ENCODE data around the gene TBC1D23. TPM values are rescaled to one million over a fixed set of nuclear protein-coding genes. Genes with fewer than 3 reads are reported as not detected.
"Not testable (repeated sequence)": the region's sequence is repeated elsewhere in the genome, so short reads cannot be mapped to it uniquely, and the experiment has no call there.

TBC1D23 gene
- total RNA-seq, 1 donor from 2014 or later: 45.9 TPM

GRCh38 chr3:100317912-100318311, 57.1 kb downstream of the TBC1D23 start:
- Histone ChIP-seq H3K4me3 (ENCODE audit: low read length in 3 of 3) (no peak overlapping the region), H3K36me3 (ENCODE audit: control insufficient read depth in 3 of 3, insufficient read depth in 3 of 3, low read length in 3 of 3) (peaks cover 0 to 27% (median 24%) of the 10 kb centered on the region in 3 donors), H3K4me1 (ENCODE audit: control insufficient read depth in 3 of 3, insufficient read depth in 3 of 3, low read length in 3 of 3) (no peaks in the 10 kb centered on the region), H3K27ac (ENCODE audit: low read depth, low read length) (no peak overlapping the region), H3K27me3 (ENCODE audit: control insufficient read depth in 3 of 3, insufficient read depth in 3 of 3, low read length in 3 of 3) (no peaks in the 10 kb centered on the region), H3K9me3 (ENCODE audit: control insufficient read depth in 3 of 3, low read length in 3 of 3) (no peaks in the 10 kb centered on the region), H3K9ac (ENCODE audit: low read depth in 1 of 3, low read length in 3 of 3) (no peak overlapping the region)

- Histone ChIP-seq H3K27ac (ENCODE audit: low read depth, low read length) (no peak overlapping the region), H3K9me3 (ENCODE audit: control insufficient read depth in 3 of 3, low read length in 3 of 3) (no peaks in the 10 kb centered on the region), H3K4me1 (ENCODE audit: control insufficient read depth in 3 of 3, insufficient read depth in 3 of 3, low read length in 3 of 3) (no peaks in the 10 kb centered on the region), H3K27me3 (ENCODE audit: control insufficient read depth in 3 of 3, insufficient read depth in 3 of 3, low read length in 3 of 3) (no peaks in the 10 kb centered on the region), H3K36me3 (ENCODE audit: control insufficient read depth in 3 of 3, insufficient read depth in 3 of 3, low read length in 3 of 3) (peaks cover 0 to 28% (median 23%) of the 10 kb centered on the region in 3 donors), H3K9ac (ENCODE audit: low read depth in 1 of 3, low read length in 3 of 3) (no peak overlapping the region), H3K4me3 (ENCODE audit: low read length in 3 of 3) (no peak overlapping the region)
Measured at GRCh38 chr3:100319951-100320350, 59.2 kb downstream of the TBC1D23 start.

GRCh38 chr3:100324044-100324443, 63.3 kb downstream of the TBC1D23 start:
- Histone ChIP-seq H3K36me3 (ENCODE audit: control insufficient read depth in 3 of 3, insufficient read depth in 3 of 3, low read length in 3 of 3) (peaks cover 0 to 32% (median 21%) of the 10 kb centered on the region in 3 donors), H3K9me3 (ENCODE audit: control insufficient read depth in 3 of 3, low read length in 3 of 3) (no peaks in the 10 kb centered on the region), H3K4me3 (ENCODE audit: low read length in 3 of 3) (no peak overlapping the region), H3K9ac (ENCODE audit: low read depth in 1 of 3, low read length in 3 of 3) (no peak overlapping the region), H3K27ac (ENCODE audit: low read depth, low read length) (no peak overlapping the region), H3K27me3 (ENCODE audit: control insufficient read depth in 3 of 3, insufficient read depth in 3 of 3, low read length in 3 of 3) (no peaks in the 10 kb centered on the region), H3K4me1 (ENCODE audit: control insufficient read depth in 3 of 3, insufficient read depth in 3 of 3, low read length in 3 of 3) (no peaks in the 10 kb centered on the region)

- Histone ChIP-seq H3K4me1 (ENCODE audit: control insufficient read depth in 3 of 3, insufficient read depth in 3 of 3, low read length in 3 of 3) (no peaks in the 10 kb centered on the region), H3K36me3 (ENCODE audit: control insufficient read depth in 3 of 3, insufficient read depth in 3 of 3, low read length in 3 of 3) (peaks cover 0 to 23% (median 12%) of the 10 kb centered on the region in 3 donors), H3K27me3 (ENCODE audit: control insufficient read depth in 3 of 3, insufficient read depth in 3 of 3, low read length in 3 of 3) (no peaks in the 10 kb centered on the region), H3K9me3 (ENCODE audit: control insufficient read depth in 3 of 3, low read length in 3 of 3) (no peaks in the 10 kb centered on the region), H3K4me3 (ENCODE audit: low read length in 3 of 3) (no peak overlapping the region), H3K27ac (ENCODE audit: low read depth, low read length) (no peak overlapping the region), H3K9ac (ENCODE audit: low read depth in 1 of 3, low read length in 3 of 3) (no peak overlapping the region)
Measured at GRCh38 chr3:100325827-100326226, 65.0 kb downstream of the TBC1D23 start.

GRCh38 chr3:100327377-100327776, 66.6 kb downstream of the TBC1D23 start:
- not testable (repeated sequence) for H3K4me3 ChIP-seq (ENCODE audit: low read length in 3 of 3); H3K9me3 ChIP-seq (ENCODE audit: control insufficient read depth in 3 of 3, low read length in 3 of 3); H3K4me1 ChIP-seq (ENCODE audit: control insufficient read depth in 3 of 3, insufficient read depth in 3 of 3, low read length in 3 of 3); H3K27me3 ChIP-seq (ENCODE audit: control insufficient read depth in 3 of 3, insufficient read depth in 3 of 3, low read length in 3 of 3); H3K9ac ChIP-seq (ENCODE audit: low read depth in 1 of 3, low read length in 3 of 3); H3K27ac ChIP-seq (ENCODE audit: low read depth, low read length)
- H3K36me3 ChIP-seq (ENCODE audit: control insufficient read depth in 3 of 3, insufficient read depth in 3 of 3, low read length in 3 of 3): peaks cover 0 to 19% (median 6%) of the 10 kb centered on the region in 3 donors

GRCh38 chr3:100329800-100330489, 69.2 kb downstream of the TBC1D23 start:
- no peak overlapping the region for H3K9ac ChIP-seq (ENCODE audit: low read depth in 1 of 3, low read length in 3 of 3)
- no peaks in the 10 kb centered on the region for H3K27me3 ChIP-seq (ENCODE audit: control insufficient read depth in 3 of 3, insufficient read depth in 3 of 3, low read length in 3 of 3)
- no peak overlapping the region for H3K27ac ChIP-seq (ENCODE audit: low read depth, low read length)
- no peak overlapping the region for H3K4me3 ChIP-seq (ENCODE audit: low read length in 3 of 3)
- peaks cover under 1 to 6% (median 4%) of the 10 kb centered on the region in 3 donors for H3K4me1 ChIP-seq (ENCODE audit: control insufficient read depth in 3 of 3, insufficient read depth in 3 of 3, low read length in 3 of 3)
- H3K36me3 ChIP-seq (ENCODE audit: control insufficient read depth in 3 of 3, insufficient read depth in 3 of 3, low read length in 3 of 3): peaks cover 0 to 15% (median 6%) of the 10 kb centered on the region in 3 donors
- H3K9me3 ChIP-seq (ENCODE audit: control insufficient read depth in 3 of 3, low read length in 3 of 3): no peaks in the 10 kb centered on the region

GRCh38 chr3:100330651-100331050, 69.9 kb downstream of the TBC1D23 start:
- H3K27me3 ChIP-seq (ENCODE audit: control insufficient read depth in 3 of 3, insufficient read depth in 3 of 3, low read length in 3 of 3): no peaks in the 10 kb centered on the region
- no peaks in the 10 kb centered on the region for H3K9me3 ChIP-seq (ENCODE audit: control insufficient read depth in 3 of 3, low read length in 3 of 3)
- H3K9ac ChIP-seq (ENCODE audit: low read depth in 1 of 3, low read length in 3 of 3): no peak overlapping the region
- H3K36me3 ChIP-seq (ENCODE audit: control insufficient read depth in 3 of 3, insufficient read depth in 3 of 3, low read length in 3 of 3): peaks cover 0 to 9% (median 3%) of the 10 kb centered on the region in 3 donors
- H3K4me1 ChIP-seq (ENCODE audit: control insufficient read depth in 3 of 3, insufficient read depth in 3 of 3, low read length in 3 of 3): peaks cover 5 to 10% (median 7%) of the 10 kb centered on the region in 3 donors
- no peak overlapping the region for H3K4me3 ChIP-seq (ENCODE audit: low read length in 3 of 3)
- H3K27ac ChIP-seq (ENCODE audit: low read depth, low read length): no peak overlapping the region

GRCh38 chr3:100331660-100332059, 70.9 kb downstream of the TBC1D23 start:
- Histone ChIP-seq H3K27me3 (ENCODE audit: control insufficient read depth in 3 of 3, insufficient read depth in 3 of 3, low read length in 3 of 3) (no peaks in the 10 kb centered on the region), H3K4me3 (ENCODE audit: low read length in 3 of 3) (no peak overlapping the region), H3K9ac (ENCODE audit: low read depth in 1 of 3, low read length in 3 of 3) (no peak overlapping the region), H3K4me1 (ENCODE audit: control insufficient read depth in 3 of 3, insufficient read depth in 3 of 3, low read length in 3 of 3) (peaks cover 5 to 13% (median 7%) of the 10 kb centered on the region in 3 donors), H3K9me3 (ENCODE audit: control insufficient read depth in 3 of 3, low read length in 3 of 3) (no peaks in the 10 kb centered on the region), H3K36me3 (ENCODE audit: control insufficient read depth in 3 of 3, insufficient read depth in 3 of 3, low read length in 3 of 3) (peaks cover 0 to 5% (median 0%) of the 10 kb centered on the region in 3 donors), H3K27ac (ENCODE audit: low read depth, low read length) (no peak overlapping the region)

GRCh38 chr3:100333051-100333450, 72.3 kb downstream of the TBC1D23 start:
- H3K36me3 ChIP-seq (ENCODE audit: control insufficient read depth in 3 of 3, insufficient read depth in 3 of 3, low read length in 3 of 3): no peaks in the 10 kb centered on the region
- no peaks in the 10 kb centered on the region for H3K27me3 ChIP-seq (ENCODE audit: control insufficient read depth in 3 of 3, insufficient read depth in 3 of 3, low read length in 3 of 3)
- H3K9ac ChIP-seq (ENCODE audit: low read depth in 1 of 3, low read length in 3 of 3): no peak overlapping the region
- peaks cover 5 to 13% (median 7%) of the 10 kb centered on the region in 3 donors for H3K4me1 ChIP-seq (ENCODE audit: control insufficient read depth in 3 of 3, insufficient read depth in 3 of 3, low read length in 3 of 3)
- H3K9me3 ChIP-seq (ENCODE audit: control insufficient read depth in 3 of 3, low read length in 3 of 3): no peaks in the 10 kb centered on the region
- no peak overlapping the region for H3K27ac ChIP-seq (ENCODE audit: low read depth, low read length)
- no peak overlapping the region for H3K4me3 ChIP-seq (ENCODE audit: low read length in 3 of 3)

GRCh38 chr3:100333970-100334487, 73.2 kb downstream of the TBC1D23 start:
- peaks cover 5 to 13% (median 7%) of the 10 kb centered on the region in 3 donors for H3K4me1 ChIP-seq (ENCODE audit: control insufficient read depth in 3 of 3, insufficient read depth in 3 of 3, low read length in 3 of 3)
- H3K9ac ChIP-seq (ENCODE audit: low read depth in 1 of 3, low read length in 3 of 3): peak overlapping the region; percentile 78 to 94 (median 84)
- H3K9me3 ChIP-seq (ENCODE audit: control insufficient read depth in 3 of 3, low read length in 3 of 3): no peaks in the 10 kb centered on the region
- H3K27ac ChIP-seq (ENCODE audit: low read depth, low read length): peak overlapping the region; percentile 81
- peak overlapping the region; percentile 84 to 89 (median 89) for H3K4me3 ChIP-seq (ENCODE audit: low read length in 3 of 3)
- H3K27me3 ChIP-seq (ENCODE audit: control insufficient read depth in 3 of 3, insufficient read depth in 3 of 3, low read length in 3 of 3): no peaks in the 10 kb centered on the region
- H3K36me3 ChIP-seq (ENCODE audit: control insufficient read depth in 3 of 3, insufficient read depth in 3 of 3, low read length in 3 of 3): peaks cover 0 to 1% (median 0%) of the 10 kb centered on the region in 3 donors
